Measurements from ENCODE around the gene BEND7.

The BEND7 gene

DNA sequence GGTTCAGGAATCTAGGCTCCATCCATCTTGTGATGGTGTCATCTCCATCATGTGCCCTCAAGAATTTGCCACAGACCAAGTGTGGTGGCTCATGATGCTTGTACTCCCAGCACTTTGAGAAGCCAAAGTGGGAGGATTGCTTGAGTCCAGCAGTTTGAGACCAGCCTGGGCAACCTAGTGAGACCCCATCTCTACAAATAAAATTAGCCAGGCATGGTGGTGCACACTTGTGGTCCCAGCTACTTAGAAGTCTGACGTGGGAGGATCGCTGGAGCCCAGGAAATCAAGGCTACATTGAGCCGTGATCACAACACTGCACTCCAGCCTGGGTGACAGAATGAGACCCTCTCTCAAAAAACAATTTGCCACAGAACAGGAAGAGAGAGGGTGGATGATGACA, 127.7 kb downstream of the BEND7 start:
- no peak overlapping the region for H3K4me3 Mint-ChIP-seq
- H3K36me3 Mint-ChIP-seq (ENCODE audit: low read depth): no peaks in the 10 kb centered on the region
- H3K9me3 Mint-ChIP-seq: peaks cover 6% of the 10 kb centered on the region
- TF ChIP-seq, protein P1, sequence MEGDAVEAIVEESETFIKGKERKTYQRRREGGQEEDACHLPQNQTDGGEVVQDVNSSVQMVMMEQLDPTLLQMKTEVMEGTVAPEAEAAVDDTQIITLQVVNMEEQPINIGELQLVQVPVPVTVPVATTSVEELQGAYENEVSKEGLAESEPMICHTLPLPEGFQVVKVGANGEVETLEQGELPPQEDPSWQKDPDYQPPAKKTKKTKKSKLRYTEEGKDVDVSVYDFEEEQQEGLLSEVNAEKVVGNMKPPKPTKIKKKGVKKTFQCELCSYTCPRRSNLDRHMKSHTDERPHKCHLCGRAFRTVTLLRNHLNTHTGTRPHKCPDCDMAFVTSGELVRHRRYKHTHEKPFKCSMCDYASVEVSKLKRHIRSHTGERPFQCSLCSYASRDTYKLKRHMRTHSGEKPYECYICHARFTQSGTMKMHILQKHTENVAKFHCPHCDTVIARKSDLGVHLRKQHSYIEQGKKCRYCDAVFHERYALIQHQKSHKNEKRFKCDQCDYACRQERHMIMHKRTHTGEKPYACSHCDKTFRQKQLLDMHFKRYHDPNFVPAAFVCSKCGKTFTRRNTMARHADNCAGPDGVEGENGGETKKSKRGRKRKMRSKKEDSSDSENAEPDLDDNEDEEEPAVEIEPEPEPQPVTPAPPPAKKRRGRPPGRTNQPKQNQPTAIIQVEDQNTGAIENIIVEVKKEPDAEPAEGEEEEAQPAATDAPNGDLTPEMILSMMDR (IDR thresholded peaks at IDR 0.05; ENCODE audit: unreplicated experiment in 3 of 3): no peak
- H3K4me1 Mint-ChIP-seq: peaks cover 4% of the 10 kb centered on the region
- H3K27ac Mint-ChIP-seq: no peak overlapping the region
- peaks cover 3% of the 10 kb centered on the region for H3K27me3 Mint-ChIP-seq (ENCODE audit: low read depth)

DNA sequence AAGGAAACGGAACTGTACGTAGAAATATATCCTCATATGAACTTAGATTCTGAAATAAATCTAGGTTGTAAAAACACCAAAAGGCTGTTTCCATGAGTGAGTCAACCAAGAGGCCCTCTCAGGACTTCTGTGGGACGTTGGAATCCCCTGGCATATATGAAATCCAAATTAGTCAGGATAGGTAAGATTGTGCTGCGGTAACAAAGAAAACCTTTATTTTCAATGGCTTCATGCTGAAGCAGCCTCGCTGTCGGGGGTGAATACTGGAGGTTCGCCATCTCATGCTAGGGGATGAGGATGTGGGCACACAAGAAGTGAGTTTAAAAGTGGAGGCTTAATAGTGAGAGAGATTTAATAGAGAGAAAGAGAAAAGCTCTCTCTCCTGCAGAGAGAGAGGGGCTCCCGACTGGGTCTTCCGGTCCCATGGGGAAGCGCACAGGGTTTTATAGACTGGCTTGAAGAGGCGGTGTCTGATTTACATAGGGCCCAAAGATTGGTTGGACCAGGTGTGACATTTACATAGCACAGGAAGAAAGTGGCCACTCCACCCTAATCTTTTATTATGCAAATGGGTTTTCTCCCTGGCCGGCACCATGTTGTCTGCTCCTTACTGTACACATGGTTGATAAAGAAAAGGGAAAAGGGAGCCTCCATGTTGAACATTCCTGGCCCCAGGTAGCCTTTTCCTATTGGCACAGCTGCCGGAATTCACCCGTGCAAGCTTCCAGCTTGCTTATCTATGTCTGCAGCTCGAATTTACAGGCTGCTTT, 128.4 kb downstream of the BEND7 start:
- peaks cover 6% of the 10 kb centered on the region for H3K9me3 Mint-ChIP-seq
- H3K4me1 Mint-ChIP-seq: peaks cover 4% of the 10 kb centered on the region
- peaks cover 3% of the 10 kb centered on the region for H3K27me3 Mint-ChIP-seq (ENCODE audit: low read depth)

DNA sequence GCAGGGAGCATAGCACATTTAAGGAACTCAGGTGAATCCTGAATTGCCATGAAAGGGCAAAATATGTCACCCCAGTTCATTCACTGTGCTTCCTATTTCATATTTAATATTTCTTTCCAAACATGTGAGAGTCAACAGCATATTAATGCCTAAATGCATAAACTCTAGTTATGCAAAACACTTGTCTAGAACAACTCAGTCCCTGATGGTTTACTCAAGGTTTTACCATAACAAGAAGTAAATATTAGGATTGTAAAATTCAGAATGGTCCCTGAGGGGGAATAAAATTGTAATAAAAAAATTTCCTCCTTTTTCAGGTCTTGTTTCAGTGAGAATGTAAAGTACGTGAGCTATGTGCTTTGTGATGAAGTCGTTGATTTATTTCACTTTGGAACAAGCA, 129.1 kb downstream of the BEND7 start:
- Mint-ChIP-seq H3K36me3 (ENCODE audit: low read depth) (no peaks in the 10 kb centered on the region), H3K9me3 (peaks cover 6% of the 10 kb centered on the region), H3K27ac (no peak overlapping the region), H3K4me3 (no peak overlapping the region), H3K27me3 (ENCODE audit: low read depth) (peaks cover 3% of the 10 kb centered on the region), H3K4me1 (peaks cover 4% of the 10 kb centered on the region)
- TF ChIP-seq, protein P1 (IDR thresholded peaks at IDR 0.05; ENCODE audit: unreplicated experiment in 3 of 3): no peak

More for the DNA sequence above, 128.4 kb downstream of the BEND7 start:
- no peak overlapping the region for H3K4me3 Mint-ChIP-seq
- H3K36me3 Mint-ChIP-seq (ENCODE audit: low read depth): no peaks in the 10 kb centered on the region
- TF ChIP-seq, protein P1 (IDR thresholded peaks at IDR 0.05; ENCODE audit: unreplicated experiment in 3 of 3): no peak
- no peak overlapping the region for H3K27ac Mint-ChIP-seq

DNA sequence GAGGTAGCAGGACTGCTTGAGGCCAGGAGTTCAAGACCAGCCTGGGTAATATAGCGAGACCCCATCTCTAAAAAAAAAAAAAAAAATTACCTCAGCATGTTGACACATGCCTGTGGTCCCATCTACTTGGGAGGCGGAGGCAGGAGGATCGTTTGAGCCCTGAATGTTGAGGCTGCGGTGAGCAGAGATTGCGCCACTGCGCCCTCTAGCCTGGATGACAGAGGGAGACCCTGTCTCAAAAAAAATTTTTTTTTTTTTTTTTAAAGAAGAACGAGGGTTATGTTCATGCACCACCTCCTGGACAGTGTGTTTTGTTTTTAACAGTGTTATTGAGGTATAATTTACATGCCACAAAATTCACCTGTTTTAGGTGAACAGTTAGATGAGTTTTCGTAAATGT, 129.6 kb downstream of the BEND7 start:
- TF ChIP-seq, protein P1 (IDR thresholded peaks at IDR 0.05; ENCODE audit: unreplicated experiment in 3 of 3): no peak
- peaks cover 4% of the 10 kb centered on the region for H3K4me1 Mint-ChIP-seq
- no peak overlapping the region for H3K4me3 Mint-ChIP-seq
- no peaks in the 10 kb centered on the region for H3K36me3 Mint-ChIP-seq (ENCODE audit: low read depth)
- H3K9me3 Mint-ChIP-seq: peaks cover 6% of the 10 kb centered on the region
- no peak overlapping the region for H3K27ac Mint-ChIP-seq
- H3K27me3 Mint-ChIP-seq (ENCODE audit: low read depth): peaks cover 3% of the 10 kb centered on the region

DNA sequence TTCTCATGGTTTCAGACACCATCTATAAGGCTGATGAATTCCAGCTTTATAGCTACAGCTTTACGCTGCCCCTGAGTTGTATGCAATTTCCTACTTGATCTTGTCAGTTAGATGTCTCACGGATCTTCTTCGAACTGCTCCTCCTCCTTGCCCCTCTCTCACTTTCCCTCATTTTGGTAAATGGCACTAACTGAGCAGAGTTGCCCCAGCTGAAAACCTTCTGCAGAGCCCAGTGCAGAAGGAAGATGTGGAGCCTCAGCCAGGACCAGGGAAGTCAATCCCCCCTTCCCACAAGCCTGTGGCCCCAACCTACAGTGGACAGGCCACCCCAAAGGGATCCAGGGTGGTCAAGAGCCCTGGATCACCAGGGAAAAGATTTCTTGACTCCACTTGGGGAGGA, 131.8 kb downstream of the BEND7 start:
- TF ChIP-seq, protein P1 (IDR thresholded peaks at IDR 0.05; ENCODE audit: unreplicated experiment in 3 of 3): no peak
- Mint-ChIP-seq H3K27me3 (ENCODE audit: low read depth) (peaks cover 15% of the 10 kb centered on the region), H3K36me3 (ENCODE audit: low read depth) (no peaks in the 10 kb centered on the region), H3K4me1 (no peaks in the 10 kb centered on the region), H3K4me3 (no peak overlapping the region), H3K9me3 (peaks cover 4% of the 10 kb centered on the region), H3K27ac (no peak overlapping the region)

DNA sequence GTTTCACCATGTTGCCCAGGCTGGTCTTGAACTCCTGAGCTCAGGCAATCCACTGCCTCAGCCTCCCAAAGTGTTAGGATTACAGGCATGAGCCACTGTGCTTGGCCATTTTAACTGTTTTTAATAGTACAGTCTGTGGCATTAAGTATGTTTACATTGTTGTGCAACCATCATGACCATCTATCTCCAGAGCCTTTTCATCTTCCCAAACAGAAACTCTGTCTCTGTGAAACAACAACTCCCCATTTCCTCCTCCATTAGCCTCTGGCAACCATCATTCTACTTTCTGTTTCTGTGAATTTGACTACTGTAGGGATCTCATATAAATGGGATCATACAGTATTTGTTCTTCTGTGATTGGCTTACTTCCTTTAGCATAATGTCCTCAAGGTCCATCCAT, 132.4 kb downstream of the BEND7 start:
- Mint-ChIP-seq H3K9me3 (peaks cover 4% of the 10 kb centered on the region), H3K27ac (no peak overlapping the region), H3K4me3 (no peak overlapping the region), H3K27me3 (ENCODE audit: low read depth) (peaks cover 15% of the 10 kb centered on the region), H3K36me3 (ENCODE audit: low read depth) (no peaks in the 10 kb centered on the region), H3K4me1 (no peaks in the 10 kb centered on the region)
- TF ChIP-seq, protein P1 (IDR thresholded peaks at IDR 0.05; ENCODE audit: unreplicated experiment in 3 of 3): no peak

Measured in nephron (organoid).